T47D (cell line): Measurements from ENCODE around the gene S100G.
"Not testable (repeated sequence)": the region's sequence is repeated elsewhere in the genome, so short reads cannot be mapped to it uniquely, and the experiment has no call there.

ENCODE experiments used
- DNase-seq, 2 experiments: peaks; one replicate each; pipeline versions ENCODE4 v3.0.0 to v3.0.0-alpha.2; 2011 to 2012; ENCODE audit warnings: low read depth in 1 of 2, low spot score in 1 of 2
- JUND ChIP-seq: IDR thresholded peaks from 2 replicates; pipeline ENCODE4 v1.6.1; 2012; ENCODE audit warnings: low read depth
- in situ Hi-C: cut with HindIII; loops from 2 replicates; pipeline ENCODE4 v1.10.0; 2016; ENCODE audit warnings: low sequenced_read_pairs, low pct_unique_long_range_greater_than_20kb

The S100G gene

GRCh38 chrX:16649858-16650257 is at the start of gene S100G:
Gene S100G (plus strand): TSS chrX:16650158. CDS start chrX:16651007, 849 bp downstream.
- TF ChIP-seq JUND = no peak
- no peak for DNase-seq
- in situ Hi-C loops = no loop called here

GRCh38 chrX:16601885-16602284 is 48.1 kb upstream of the S100G start:
- in situ Hi-C loops = no loop called here
- peak in 1 of 2 experiments; percentile 93 for DNase-seq
- TF ChIP-seq JUND = no peak; the same call in 1 of the 2 replicates

GRCh38 chrX:16603235-16603634 is 46.7 kb upstream of the S100G start:
- in situ Hi-C loops, DNase-seq: not testable (repeated sequence)

GRCh38 chrX:16603822-16604221 is 46.1 kb upstream of the S100G start:
- TF ChIP-seq JUND = no peak
- DNase-seq = peak in 1 of 2 experiments; percentile 55
- in situ Hi-C loops = no loop called here

GRCh38 chrX:16604337-16604736 is 45.6 kb upstream of the S100G start:
- no peak for DNase-seq
- in situ Hi-C loops = no loop called here
- TF ChIP-seq JUND = no peak

GRCh38 chrX:16606142-16606720 is 43.7 kb upstream of the S100G start:
- DNase-seq = no peak
- TF ChIP-seq JUND = no peak
- in situ Hi-C loops = no loop called here

- 0 out of 2 replicates have a peak, but pooled peaks have one; percentile 58 for TF ChIP-seq JUND
- in situ Hi-C loops = no loop called here
- DNase-seq = peak in 1 of 2 experiments; percentile 64
Measured at GRCh38 chrX:16610121-16610621, 39.8 kb upstream of the S100G start.

GRCh38 chrX:16610654-16611053 is 39.3 kb upstream of the S100G start:
- DNase-seq, in situ Hi-C loops: not testable (repeated sequence)

GRCh38 chrX:16612257-16612897 is 37.6 kb upstream of the S100G start:
- no peak for TF ChIP-seq JUND
- no peak for DNase-seq
- in situ Hi-C loops = no loop called here

GRCh38 chrX:16617382-16617781 is 32.6 kb upstream of the S100G start:
- in situ Hi-C loops = no loop called here
- peak in 1 of 2 experiments; percentile 95 for DNase-seq
- TF ChIP-seq JUND = peak; percentile 94

GRCh38 chrX:16618422-16618821 is 31.5 kb upstream of the S100G start:
- TF ChIP-seq JUND = no peak
- in situ Hi-C loops = no loop called here
- DNase-seq = no peak

GRCh38 chrX:16619024-16619423 is 30.9 kb upstream of the S100G start:
- in situ Hi-C loops = no loop called here
- peak in 1 of 2 experiments; percentile 98 for DNase-seq
- TF ChIP-seq JUND = no peak; the same call in 1 of the 2 replicates

- DNase-seq, in situ Hi-C loops: not testable (repeated sequence)
Measured at GRCh38 chrX:16628511-16628910, 21.4 kb upstream of the S100G start.
